ENCODE measurements around the gene DCDC2B.
"Not testable (repeated sequence)": the region's sequence is repeated elsewhere in the genome, so short reads cannot be mapped to it uniquely, and the experiment has no call there.

The DCDC2B gene

GRCh38 chr1:32228771-32229170 is 19.9 kb downstream of the DCDC2B start:
- no peak for DNase-seq

DNA sequence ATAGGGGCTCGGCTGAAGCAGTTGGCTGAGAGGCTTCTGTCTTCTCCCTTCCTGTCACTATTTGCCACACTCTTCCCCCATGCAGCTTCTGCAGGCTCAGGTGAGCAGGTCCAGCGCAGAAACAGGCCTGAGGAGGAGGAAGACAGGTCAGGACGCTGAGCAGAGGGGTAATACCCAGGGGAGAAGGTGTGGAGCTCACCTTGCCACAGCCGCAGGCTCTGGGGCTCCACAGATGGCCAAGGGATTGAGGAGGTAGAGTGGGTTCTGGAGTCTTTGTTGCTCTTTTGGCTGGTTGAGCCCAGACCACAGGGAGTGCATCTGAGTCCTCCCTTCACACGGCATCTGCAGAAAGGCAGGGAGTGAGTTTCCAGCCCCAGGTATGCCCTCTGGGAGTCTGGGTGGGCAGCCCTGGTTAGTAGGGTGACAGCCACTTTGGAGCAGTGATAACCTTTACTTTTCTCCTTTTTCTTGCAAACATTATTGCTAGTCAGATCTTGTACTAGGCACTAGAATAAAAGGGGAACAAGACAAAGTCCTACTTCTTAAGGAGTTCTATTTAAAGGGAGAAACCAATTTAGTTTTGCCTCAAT is 23.0 kb downstream of the DCDC2B start:
- no peak for DNase-seq

- DNase-seq: no peak
These were observed 23.8 kb downstream of the DCDC2B start for GRCh38 chr1:32232558-32233304.

- no peak for DNase-seq
These were observed 25.9 kb downstream of the DCDC2B start for GRCh38 chr1:32234792-32235191.

DNA sequence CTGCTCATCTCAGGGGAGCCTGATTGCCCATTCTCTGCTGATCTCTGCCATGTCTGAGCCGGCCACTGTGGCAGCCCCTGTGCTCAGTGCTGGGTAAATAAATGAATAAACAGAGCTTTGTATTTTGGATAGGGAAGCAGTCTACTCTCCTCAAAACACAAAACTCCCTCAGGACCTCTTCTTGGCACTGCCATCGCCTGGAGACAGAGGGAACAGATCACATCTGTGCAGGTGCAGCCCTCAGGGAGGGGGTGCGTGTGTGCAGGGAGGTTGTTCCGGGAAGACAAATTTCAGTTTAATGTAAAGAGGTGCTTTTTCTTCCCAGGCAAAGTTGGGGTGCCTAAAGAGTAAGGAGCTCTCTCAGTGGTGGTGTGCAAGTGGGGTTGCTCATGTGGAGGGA is 30.4 kb downstream of the DCDC2B start:
- no peak for DNase-seq

GRCh38 chr1:32239790-32240139 is 30.9 kb downstream of the DCDC2B start:
- no peak for DNase-seq

- peak; percentile 70 for DNase-seq
These were observed 31.5 kb downstream of the DCDC2B start for GRCh38 chr1:32240140-32240951.

DNA sequence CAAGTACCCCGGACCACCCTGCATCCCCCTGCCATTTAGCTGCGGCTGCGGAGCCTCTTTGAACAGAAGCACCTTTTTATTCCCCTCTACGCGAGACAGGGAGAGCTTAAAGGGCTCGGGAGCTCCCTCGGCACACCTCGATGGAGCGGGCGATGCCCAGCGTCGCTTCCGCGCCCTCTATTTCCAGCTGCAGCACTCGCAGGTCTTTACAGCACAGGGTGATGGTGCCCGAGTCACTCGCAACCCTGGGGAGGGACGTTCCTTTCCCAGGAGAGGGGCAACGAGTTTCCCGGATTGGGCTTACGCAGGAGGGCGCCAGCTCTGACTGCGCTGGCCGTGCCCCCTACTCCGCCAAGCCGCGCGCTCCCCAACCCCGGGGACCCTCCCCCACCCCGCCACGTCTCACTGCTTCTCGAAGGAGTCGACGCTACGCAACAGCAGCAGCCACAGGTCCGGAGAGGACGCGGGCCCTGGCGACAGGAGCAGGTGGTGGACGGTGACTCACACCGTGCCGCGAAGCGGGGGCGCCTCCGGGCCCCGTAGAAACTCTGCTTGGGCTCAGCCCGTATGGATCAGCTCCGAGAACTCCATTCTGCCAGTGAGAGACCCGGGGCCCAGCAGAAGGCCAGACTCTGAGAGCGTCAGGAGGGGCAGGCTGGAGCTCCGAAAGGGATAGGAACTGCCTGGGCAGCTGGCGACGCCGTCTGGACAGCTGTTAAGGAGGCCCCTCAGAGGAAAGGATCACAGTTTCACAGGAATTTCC is 32.3 kb downstream of the DCDC2B start:
- DNase-seq: peak; percentile 42

DNA sequence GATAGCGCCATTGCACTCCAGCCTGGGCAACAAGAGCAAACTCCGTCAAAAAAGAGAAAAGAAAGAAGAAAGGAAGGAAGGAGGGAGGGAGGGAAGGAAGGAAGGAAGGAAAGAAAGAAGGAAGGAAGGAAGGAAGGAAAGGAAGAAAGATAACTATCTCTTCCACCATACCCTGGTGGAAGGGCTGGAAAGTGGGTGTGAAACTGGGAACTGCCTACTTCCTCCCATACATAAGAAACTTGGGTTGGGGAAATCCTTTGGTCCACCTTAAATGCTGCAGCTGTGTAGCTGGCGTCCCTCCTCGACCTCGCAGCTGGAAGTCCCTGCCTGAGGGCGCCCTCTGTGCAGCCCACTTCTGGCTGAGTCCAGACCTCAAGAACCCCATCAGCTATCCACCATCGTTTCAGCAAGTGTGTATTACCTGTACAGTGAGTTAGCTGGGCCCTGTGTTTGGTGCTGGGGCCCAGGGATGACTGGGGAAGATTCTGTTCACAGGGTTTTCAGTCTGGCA is 33.5 kb downstream of the DCDC2B start:
- no peak for DNase-seq

GRCh38 chr1:32246888-32247273 is 38.0 kb downstream of the DCDC2B start, which contains the start of gene FAM167B:
TSS of gene FAM167B (plus strand) at chr1:32247222. CDS start at chr1:32247422, 200 bp downstream.
- DNase-seq: no peak

DNA sequence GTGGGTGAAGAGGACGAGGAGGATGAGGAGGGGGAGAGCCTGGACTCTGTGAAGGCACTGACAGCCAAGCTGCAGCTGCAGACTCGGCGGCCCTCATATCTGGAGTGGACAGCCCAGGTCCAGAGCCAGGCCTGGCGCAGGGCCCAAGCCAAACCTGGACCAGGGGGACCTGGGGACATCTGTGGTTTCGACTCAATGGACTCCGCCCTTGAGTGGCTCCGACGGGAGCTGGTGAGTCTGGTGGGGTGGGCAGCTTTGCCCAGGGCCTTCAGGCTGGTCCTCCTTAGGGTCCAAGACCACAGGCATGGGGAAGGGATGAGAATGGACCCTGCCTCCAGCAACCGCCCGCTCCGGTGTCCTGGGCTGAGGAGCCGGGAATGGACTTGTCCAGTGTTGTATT is 38.6 kb downstream of the DCDC2B start:
- DNase-seq: no peak

DNA sequence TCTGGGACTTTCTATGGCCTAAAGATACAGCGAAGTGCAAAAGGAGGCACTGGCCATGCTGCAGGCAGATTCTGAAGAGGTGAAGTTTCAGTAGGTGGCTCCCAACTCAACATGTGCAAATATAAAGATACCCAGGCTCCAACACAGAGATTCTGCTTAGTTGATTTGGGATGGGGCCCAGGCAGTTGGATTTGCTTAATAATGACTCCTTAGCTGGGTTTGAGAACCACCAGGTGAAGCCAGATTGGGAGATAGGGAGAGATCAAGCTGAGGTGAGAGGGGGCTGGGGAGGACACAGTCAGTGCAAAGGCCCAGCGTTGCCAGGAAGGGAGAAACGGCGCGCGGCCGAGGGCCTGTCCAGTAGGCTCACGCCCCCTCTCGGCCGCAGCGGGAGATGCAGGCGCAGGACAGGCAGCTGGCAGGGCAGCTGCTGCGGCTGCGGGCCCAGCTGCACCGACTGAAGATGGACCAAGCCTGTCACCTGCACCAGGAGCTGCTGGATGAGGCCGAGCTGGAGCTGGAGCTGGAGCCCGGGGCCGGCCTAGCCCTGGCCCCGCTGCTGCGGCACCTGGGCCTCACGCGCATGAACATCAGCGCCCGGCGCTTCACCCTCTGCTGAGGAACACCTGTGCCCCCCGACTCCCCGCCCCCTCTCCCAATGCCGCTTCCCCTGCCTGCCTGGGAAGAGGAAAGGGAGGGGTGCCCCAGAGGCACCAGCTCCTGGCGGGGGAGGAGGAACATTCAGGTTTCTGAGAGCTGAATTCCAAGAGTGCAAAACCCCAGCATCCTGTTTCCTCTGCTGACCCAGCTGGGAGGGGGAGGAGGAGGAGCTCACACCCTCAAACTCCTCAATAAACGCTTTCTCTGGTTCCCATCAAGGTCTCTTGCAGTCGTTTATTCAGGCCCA is 39.3 kb downstream of the DCDC2B start:
- DNase-seq: peak; percentile 80

GRCh38 chr1:32249831-32250525 is 41.1 kb downstream of the DCDC2B start:
- DNase-seq: peak; percentile 89

DNA sequence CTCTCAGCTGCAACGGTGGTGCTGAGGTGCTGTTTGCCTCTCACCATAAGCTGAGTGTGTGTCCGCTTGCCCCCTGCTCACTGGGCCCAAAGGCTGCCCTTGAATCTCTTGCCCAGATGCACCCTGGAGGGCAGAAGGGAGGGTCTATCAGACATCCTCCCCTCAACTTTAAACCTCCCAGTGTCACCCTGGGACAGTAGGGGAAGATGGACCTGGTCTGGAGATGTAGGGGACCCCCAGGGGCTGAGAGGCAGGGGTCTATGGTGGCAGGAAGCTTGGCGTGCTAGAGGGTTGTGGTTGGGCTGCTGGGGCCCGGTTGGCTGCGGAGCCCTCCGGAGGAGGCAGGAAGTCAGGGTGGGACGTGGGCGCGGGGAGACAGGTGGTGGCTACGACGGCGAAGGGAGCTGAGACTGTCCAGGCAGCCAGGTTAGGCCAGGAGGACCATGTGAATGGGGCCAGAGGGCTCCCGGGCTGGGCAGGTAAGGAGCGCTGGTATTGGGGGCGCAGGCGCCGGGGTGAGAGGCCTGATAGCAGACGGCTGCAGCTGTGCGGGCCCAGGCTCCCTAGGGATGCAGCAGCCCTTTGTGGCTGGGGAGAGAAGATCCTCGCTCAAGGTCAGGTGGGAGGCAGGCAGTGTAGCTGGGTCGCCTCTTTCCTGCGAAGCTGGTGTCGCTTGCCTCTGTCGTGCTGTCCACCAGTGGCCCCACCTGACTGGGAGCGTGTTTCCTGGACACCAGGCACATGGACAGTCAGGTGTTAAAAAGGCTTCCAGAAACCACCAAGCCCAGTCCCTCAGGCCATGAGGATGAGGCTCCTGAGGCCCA is 42.2 kb downstream of the DCDC2B start, which contains the start of gene LCK:
Gene LCK, plus strand, starts transcription at position 373 of the 824 bp plus-strand sequence. CDS start 23,065 bp downstream, outside the sequence.
- DNase-seq: peak; percentile 65

- DNase-seq: peak; percentile 47
These were observed 46.5 kb downstream of the DCDC2B start for GRCh38 chr1:32255072-32256071.

DNA sequence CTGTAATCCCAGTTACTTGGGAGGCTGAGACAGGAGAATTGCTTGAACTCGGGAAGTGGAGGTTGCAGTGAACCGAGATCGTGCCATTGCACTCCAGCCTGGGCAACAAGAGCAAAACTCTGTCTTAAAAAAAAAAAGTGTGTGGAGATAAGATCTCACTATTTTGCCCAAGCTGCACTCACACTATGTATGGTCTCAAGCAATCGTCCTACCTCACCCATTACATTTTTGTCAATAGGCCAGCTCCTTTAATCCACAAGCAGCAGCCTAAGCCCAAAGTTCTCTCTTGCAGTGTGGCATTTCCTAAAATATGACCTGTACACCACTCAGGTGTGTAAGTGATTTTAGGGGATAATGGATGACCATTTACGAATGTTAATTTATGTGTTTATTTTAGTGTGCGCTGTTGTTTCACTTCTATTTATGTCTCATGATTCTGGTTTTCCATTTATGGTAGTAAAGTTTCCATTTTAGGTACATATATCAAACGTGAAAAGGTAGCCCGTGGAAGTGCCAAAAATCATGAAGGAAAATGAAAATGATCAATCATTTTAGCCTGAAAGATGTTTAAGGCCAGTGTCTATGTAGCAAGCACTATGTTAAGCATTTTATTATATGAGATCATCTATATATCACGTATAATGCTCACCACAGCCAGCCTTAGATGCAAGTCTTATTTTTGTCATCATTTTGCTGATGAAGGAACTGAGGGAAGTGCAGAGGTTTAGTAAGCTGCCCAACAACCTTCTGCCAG is 47.8 kb downstream of the DCDC2B start:
- peak; percentile 38 for DNase-seq

DNA sequence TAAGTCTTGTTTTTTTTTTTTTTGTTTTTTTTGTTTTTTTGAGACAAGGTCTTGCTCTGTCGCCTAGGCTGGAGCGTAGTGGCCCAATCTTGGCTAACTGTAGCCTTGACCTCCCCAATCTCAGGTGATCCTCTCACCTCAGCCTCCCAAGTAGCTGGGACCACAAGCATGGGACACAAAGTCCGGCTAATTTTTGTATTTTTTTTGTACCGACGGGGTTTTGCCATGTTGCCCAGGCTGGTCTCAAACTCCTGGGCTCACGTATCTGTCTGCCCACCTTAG is 48.3 kb downstream of the DCDC2B start:
- no peak for DNase-seq

DNA sequence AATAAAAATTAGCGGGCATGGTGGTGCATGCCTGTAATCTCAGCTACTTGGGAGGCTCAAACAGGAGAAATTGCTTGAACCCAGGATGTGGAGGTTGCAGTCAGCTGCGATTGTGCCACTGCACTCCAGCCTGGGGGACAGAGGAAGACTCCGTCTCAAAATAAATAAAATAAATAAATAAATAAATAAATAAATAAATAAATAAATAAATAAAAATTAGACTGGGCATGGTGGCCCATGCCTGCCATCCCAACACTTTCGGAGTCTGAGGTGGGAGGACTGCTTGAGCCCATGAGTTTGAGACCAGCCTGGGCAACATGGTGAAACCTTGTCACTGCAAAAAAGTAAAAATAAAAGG is 54.3 kb downstream of the DCDC2B start:
- not testable (repeated sequence) for DNase-seq
